ENCODE measurements around the gene FGF12. TPM values are rescaled to one million over a fixed set of nuclear protein-coding genes. Genes with fewer than 3 reads are reported as not detected.

The FGF12 gene
- polyA plus RNA-seq, 1 of the 3 experiments (the other 2 are of a cell fraction) = 0.30 TPM

DNA sequence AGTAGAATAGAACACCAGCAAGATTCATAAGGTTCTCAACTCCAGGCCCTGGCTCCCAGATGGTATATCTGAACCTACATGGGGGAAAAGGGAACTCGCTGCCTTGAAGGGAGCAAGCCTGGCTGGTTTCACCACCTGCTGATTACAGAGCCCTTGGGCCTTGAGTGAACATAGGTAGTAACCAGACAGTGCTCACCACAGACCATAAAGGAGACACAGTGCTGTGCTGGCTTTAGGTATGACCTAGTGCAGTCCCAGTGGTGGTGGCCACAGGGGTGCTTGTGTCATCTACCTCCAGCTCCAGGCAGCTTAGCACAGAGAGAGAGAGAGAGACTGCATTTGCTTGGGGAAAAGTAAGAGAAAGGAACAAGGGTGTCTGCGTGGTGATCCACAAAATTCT, 409.8 kb downstream of the FGF12 start:
- H4K20me1 ChIP-seq (ENCODE audit: insufficient read depth) = no peaks in the 10 kb centered on the region
- no peaks in the 10 kb centered on the region for H3K27me3 ChIP-seq (ENCODE audit: insufficient read depth)
- TF ChIP-seq, protein P1, sequence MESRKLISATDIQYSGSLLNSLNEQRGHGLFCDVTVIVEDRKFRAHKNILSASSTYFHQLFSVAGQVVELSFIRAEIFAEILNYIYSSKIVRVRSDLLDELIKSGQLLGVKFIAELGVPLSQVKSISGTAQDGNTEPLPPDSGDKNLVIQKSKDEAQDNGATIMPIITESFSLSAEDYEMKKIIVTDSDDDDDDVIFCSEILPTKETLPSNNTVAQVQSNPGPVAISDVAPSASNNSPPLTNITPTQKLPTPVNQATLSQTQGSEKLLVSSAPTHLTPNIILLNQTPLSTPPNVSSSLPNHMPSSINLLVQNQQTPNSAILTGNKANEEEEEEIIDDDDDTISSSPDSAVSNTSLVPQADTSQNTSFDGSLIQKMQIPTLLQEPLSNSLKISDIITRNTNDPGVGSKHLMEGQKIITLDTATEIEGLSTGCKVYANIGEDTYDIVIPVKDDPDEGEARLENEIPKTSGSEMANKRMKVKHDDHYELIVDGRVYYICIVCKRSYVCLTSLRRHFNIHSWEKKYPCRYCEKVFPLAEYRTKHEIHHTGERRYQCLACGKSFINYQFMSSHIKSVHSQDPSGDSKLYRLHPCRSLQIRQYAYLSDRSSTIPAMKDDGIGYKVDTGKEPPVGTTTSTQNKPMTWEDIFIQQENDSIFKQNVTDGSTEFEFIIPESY (IDR thresholded peaks at IDR 0.05; ENCODE audit: borderline replicate concordance, low read depth) = no peak
- H3K9me3 ChIP-seq = no peaks in the 10 kb centered on the region
- no peaks in the 10 kb centered on the region for H3K9me2 ChIP-seq
- no peak for DNase-seq
- H2AFZ ChIP-seq (ENCODE audit: low read depth) = no peak overlapping the region
- no peaks in the 10 kb centered on the region for H3K36me3 ChIP-seq (replicated peaks in 1 of 2; ENCODE audit: control insufficient read depth in 1 of 2, insufficient read depth in 2 of 2, low read length in 1 of 2)
- POLR2A ChIA-PET = no interaction called here
- no peak overlapping the region for H3K4me2 ChIP-seq
- H3K27ac ChIP-seq (ENCODE audit: low read depth in 2 of 2, low read length in 1 of 2) = no peak overlapping the region
- H3K79me2 ChIP-seq (ENCODE audit: insufficient read depth) = no peaks in the 10 kb centered on the region
- CTCF ChIA-PET = no interaction called here
- no peak overlapping the region for H3K4me3 ChIP-seq (ENCODE audit: low read depth in 2 of 2, low read length in 1 of 2)
- 0% methylated on average over 1 of the region's 2 CpGs for WGBS (ENCODE audit: low lambda C conversion rate)
- no peaks in the 10 kb centered on the region for H3F3A ChIP-seq (replicated peaks; ENCODE audit: insufficient read depth)
- no peaks in the 10 kb centered on the region for H3K4me1 ChIP-seq (ENCODE audit: control insufficient read depth in 1 of 2, insufficient read depth in 2 of 2, low read depth in 1 of 2, low read length in 1 of 2)
- H3K9ac ChIP-seq = no peak overlapping the region

DNA sequence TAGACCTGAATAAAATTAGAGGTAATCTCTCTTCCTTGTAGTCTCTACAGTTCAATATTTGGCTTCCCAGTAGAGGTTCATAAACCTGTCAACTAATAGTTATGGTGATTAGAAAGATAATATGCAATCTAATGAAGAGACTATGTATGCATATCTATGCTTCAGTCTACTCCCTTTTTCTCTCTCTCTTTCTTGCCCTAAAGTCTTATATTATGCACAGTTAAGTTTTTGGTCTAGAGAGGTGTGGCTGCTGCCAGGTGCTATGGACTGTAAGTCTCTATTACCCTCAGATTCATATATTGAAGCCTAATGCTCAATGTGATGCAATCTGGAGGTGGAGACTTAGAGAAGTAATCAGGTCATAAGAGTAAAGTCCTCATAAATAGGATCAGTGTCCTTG, 413.7 kb downstream of the FGF12 start:
- H3K4me2 ChIP-seq = no peak overlapping the region
- TF ChIP-seq TAF1 (IDR thresholded peaks at IDR 0.05; ENCODE audit: borderline replicate concordance, low read depth, low read length) (no peak), RAD21 (IDR thresholded peaks at IDR 0.05; ENCODE audit: low read length) (no peak), MXI1 (IDR thresholded peaks at IDR 0.05; ENCODE audit: low read depth, low read length) (no peak), FOSL2 (IDR thresholded peaks at IDR 0.05; ENCODE audit: borderline replicate concordance, low read depth) (no peak), TEAD4 (IDR thresholded peaks at IDR 0.05; ENCODE audit: borderline replicate concordance, insufficient read depth) (no peak)
- TF ChIP-seq, protein P2, sequence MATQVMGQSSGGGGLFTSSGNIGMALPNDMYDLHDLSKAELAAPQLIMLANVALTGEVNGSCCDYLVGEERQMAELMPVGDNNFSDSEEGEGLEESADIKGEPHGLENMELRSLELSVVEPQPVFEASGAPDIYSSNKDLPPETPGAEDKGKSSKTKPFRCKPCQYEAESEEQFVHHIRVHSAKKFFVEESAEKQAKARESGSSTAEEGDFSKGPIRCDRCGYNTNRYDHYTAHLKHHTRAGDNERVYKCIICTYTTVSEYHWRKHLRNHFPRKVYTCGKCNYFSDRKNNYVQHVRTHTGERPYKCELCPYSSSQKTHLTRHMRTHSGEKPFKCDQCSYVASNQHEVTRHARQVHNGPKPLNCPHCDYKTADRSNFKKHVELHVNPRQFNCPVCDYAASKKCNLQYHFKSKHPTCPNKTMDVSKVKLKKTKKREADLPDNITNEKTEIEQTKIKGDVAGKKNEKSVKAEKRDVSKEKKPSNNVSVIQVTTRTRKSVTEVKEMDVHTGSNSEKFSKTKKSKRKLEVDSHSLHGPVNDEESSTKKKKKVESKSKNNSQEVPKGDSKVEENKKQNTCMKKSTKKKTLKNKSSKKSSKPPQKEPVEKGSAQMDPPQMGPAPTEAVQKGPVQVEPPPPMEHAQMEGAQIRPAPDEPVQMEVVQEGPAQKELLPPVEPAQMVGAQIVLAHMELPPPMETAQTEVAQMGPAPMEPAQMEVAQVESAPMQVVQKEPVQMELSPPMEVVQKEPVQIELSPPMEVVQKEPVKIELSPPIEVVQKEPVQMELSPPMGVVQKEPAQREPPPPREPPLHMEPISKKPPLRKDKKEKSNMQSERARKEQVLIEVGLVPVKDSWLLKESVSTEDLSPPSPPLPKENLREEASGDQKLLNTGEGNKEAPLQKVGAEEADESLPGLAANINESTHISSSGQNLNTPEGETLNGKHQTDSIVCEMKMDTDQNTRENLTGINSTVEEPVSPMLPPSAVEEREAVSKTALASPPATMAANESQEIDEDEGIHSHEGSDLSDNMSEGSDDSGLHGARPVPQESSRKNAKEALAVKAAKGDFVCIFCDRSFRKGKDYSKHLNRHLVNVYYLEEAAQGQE (IDR thresholded peaks at IDR 0.05; ENCODE audit: low read depth, low read length) = no peak
- TF ChIP-seq, protein P1 (IDR thresholded peaks at IDR 0.05; ENCODE audit: borderline replicate concordance, low read depth) = no peak
- TF ChIP-seq, protein P3, sequence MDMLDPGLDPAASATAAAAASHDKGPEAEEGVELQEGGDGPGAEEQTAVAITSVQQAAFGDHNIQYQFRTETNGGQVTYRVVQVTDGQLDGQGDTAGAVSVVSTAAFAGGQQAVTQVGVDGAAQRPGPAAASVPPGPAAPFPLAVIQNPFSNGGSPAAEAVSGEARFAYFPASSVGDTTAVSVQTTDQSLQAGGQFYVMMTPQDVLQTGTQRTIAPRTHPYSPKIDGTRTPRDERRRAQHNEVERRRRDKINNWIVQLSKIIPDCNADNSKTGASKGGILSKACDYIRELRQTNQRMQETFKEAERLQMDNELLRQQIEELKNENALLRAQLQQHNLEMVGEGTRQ (IDR thresholded peaks at IDR 0.05; ENCODE audit: borderline replicate concordance, low read depth, low read length) = no peak
- POLR2A ChIA-PET = no interaction called here

More for the DNA sequence above, 413.7 kb downstream of the FGF12 start:
- Histone ChIP-seq H3K9me3 (no peaks in the 10 kb centered on the region), H3K9ac (no peak overlapping the region), H3K4me3 (ENCODE audit: low read depth in 2 of 2, low read length in 1 of 2) (no peak overlapping the region), H3K4me1 (ENCODE audit: control insufficient read depth in 1 of 2, insufficient read depth in 2 of 2, low read depth in 1 of 2, low read length in 1 of 2) (no peaks in the 10 kb centered on the region), H3K36me3 (replicated peaks in 1 of 2; ENCODE audit: control insufficient read depth in 1 of 2, insufficient read depth in 2 of 2, low read length in 1 of 2) (no peaks in the 10 kb centered on the region), H3F3A (replicated peaks; ENCODE audit: insufficient read depth) (no peaks in the 10 kb centered on the region), H3K9me2 (no peaks in the 10 kb centered on the region), H3K27me3 (ENCODE audit: insufficient read depth) (no peaks in the 10 kb centered on the region), H2AFZ (ENCODE audit: low read depth) (no peak overlapping the region), H3K79me2 (ENCODE audit: insufficient read depth) (no peaks in the 10 kb centered on the region), H3K27ac (ENCODE audit: low read depth in 2 of 2, low read length in 1 of 2) (no peak overlapping the region), H4K20me1 (ENCODE audit: insufficient read depth) (no peaks in the 10 kb centered on the region)
- no peak for DNase-seq
- CTCF ChIA-PET = no interaction called here
